ENCODE results near the gene MYRF.

The MYRF gene

GRCh38 chr11:61814958-61815789 lies 62.7 kb downstream of the MYRF start:
- CTCF ChIA-PET: interaction anchor here (0.6 to 1.7 kb wide), 4 partner anchors 14 to 817 kb away, joined by 3 to 5 read pairs (median 4); no protein-coding TSS in a partner anchor
- H3K27ac ChIP-seq: peak overlapping the region; percentile 97
- no peak for TF ChIP-seq CTCF (conservative IDR thresholded peaks at IDR 0.05; ENCODE audit: low read depth)
- POLR2A ChIA-PET (ENCODE audit: low non-redundant PET): interaction anchor here (0.5 to 1.2 kb wide), 4 partner anchors 16 to 957 kb away, joined by 4 to 17 read pairs (median 6); partner anchors contain the start of gene TMEM258
- peak; percentile 87 for DNase-seq (ENCODE audit: low spot score)

- TF ChIP-seq CTCF (conservative IDR thresholded peaks at IDR 0.05; ENCODE audit: low read depth): no peak
- peak overlapping the region; percentile 97 for H3K27ac ChIP-seq
- peak; percentile 82 for DNase-seq (ENCODE audit: low spot score)
- POLR2A ChIA-PET (ENCODE audit: low non-redundant PET): interaction anchor here (0.5 to 1.2 kb wide), 2 partner anchors 24 to 785 kb away, joined by 4 to 8 read pairs; partner anchors contain the start of gene TMEM258
- CTCF ChIA-PET: interaction anchor here (0.6 to 1.7 kb wide), 3 partner anchors 13 to 816 kb away, joined by 3 to 5 read pairs (median 3); no protein-coding TSS in a partner anchor
Measured at GRCh38 chr11:61815790-61816735, 63.6 kb downstream of the MYRF start.

GRCh38 chr11:61816736-61817455 lies 64.5 kb downstream of the MYRF start, which contains the start of gene FADS1:
Gene FADS1 (minus strand): TSS chr11:61817003. CDS start chr11:61816929, 74 bp downstream.
- DNase-seq (ENCODE audit: low spot score): peak; percentile 95
- CTCF ChIA-PET: interaction anchor here (0.6 to 0.8 kb wide), 2 partner anchors 131 to 381 kb away, joined by 3 read pairs; no protein-coding TSS in a partner anchor
- peak within 1 kb of the TSS; percentile 97 for H3K27ac ChIP-seq
- POLR2A ChIA-PET (ENCODE audit: low non-redundant PET): no interaction called here
- TF ChIP-seq CTCF (conservative IDR thresholded peaks at IDR 0.05; ENCODE audit: low read depth): peak; percentile 75

GRCh38 chr11:61817471-61818202 lies 65.2 kb downstream of the MYRF start:
- CTCF ChIA-PET: interaction anchor here (0.5 to 0.6 kb wide), 3 partner anchors 79 to 944 kb away, joined by 3 to 5 read pairs (median 3); no protein-coding TSS in a partner anchor
- no peak for DNase-seq (ENCODE audit: low spot score)
- POLR2A ChIA-PET (ENCODE audit: low non-redundant PET): no interaction called here
- H3K27ac ChIP-seq: peak overlapping the region; percentile 97
- TF ChIP-seq CTCF (conservative IDR thresholded peaks at IDR 0.05; ENCODE audit: low read depth): no peak

GRCh38 chr11:61820174-61820573 lies 67.7 kb downstream of the MYRF start:
- H3K27ac ChIP-seq: peak overlapping the region; percentile 94
- no peak for TF ChIP-seq CTCF (conservative IDR thresholded peaks at IDR 0.05; ENCODE audit: low read depth)
- DNase-seq (ENCODE audit: low spot score): peak; percentile 83
- ChIA-PET CTCF (interaction anchor here (0.7 to 1.4 kb wide), 3 partner anchors 79 to 261 kb away, joined by 4 to 5 read pairs (median 4); no protein-coding TSS in a partner anchor), POLR2A (ENCODE audit: low non-redundant PET) (no interaction called here)

Measured in RWPE1 (cell line).